ENCODE data around the gene TSPAN4.

TSPAN4 gene

DNA sequence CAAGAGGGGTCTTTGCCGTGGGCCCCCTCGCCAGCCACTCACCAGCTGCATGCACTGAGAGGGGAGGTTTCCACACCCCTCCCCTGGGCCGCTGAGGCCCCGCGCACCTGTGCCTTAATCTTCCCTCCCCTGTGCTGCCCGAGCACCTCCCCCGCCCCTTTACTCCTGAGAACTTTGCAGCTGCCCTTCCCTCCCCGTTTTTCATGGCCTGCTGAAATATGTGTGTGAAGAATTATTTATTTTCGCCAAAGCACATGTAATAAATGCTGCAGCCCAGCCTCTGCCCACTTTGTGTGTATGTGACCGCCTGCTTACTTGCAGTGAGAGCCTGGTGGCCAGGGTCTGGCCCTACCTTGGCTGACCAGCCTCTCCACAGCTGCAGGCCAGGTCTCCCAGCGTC, 17.7 kb upstream of the TSPAN4 start:
- DNase-seq: no peak

DNA sequence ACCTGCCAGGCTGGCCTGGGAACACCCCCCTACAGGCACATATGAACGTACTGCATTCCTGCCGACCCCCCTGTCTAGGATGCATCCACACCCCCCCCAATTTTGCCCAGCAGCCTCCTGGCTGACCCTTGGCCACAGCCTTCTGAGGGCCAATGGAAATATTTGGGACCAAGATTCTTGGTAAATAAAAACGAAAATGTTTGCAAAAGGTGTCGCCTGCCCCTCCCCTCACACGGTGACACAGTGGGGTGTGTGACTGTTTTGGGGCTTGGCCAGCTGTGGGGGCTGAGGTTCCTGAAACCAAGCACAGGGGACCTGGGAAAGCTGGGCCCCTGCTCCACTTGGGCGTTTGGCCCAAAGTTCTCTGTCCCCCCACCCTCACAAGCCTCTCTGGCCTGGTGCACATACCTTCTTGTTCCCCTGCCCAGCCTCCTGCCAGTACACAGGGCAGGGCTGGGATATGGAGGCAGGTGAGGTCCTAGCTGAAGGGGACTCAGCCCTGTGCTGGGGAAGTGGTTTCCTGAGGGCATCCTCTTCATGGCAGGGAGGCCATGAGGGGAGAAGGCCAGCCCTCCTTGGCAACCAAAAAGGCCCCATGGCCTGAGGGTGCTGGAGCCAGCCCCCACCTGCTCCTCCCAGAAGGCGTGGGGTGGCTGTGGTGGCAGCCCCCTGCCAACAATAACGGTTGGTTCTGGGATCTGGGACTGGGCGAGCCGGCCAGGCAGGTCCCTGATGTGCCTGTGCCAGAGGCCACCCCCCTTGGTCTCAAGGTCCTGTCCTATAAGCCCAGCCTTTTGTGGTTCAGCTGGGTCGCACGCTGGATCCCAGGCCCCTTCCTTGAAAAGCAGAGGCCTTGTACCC, 17.1 kb upstream of the TSPAN4 start:
- DNase-seq: no peak

DNA sequence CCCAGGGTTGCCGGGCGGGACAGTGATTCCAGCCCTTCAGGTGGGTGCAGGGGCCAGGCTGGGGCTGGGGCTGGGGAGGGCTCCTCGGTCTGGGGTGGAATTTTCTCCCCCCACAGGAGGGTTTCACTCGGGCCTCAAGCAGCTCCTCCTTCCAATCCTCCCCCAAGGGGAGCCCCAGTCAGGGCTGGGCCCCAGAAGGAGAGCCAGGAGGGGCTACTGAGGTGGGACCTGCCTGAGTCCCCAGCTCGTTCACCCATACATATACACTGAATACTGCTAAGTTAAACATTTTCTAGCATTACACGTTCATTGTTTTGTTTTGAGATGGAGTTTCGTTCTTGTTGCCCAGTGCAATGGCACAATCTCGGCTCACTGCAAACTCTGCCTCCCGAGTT, 16.4 kb upstream of the TSPAN4 start:
- no peak for DNase-seq

DNA sequence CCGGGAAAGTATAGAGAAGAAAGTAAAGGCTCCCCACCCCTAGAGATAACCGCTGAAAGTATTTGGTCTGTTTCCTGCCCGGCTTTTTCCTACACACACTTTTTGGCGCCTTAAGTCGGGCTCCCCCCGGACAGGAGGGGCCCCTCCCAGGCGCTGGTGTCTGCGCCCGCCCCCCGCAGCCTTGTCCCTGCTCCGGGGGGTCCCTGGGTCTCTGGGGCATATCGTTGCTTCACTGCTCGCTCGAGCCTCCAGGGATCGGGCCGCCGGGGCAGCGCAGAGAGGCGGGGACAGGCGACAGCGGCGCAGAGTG, 15.9 kb upstream of the TSPAN4 start:
- no peak for DNase-seq

DNA sequence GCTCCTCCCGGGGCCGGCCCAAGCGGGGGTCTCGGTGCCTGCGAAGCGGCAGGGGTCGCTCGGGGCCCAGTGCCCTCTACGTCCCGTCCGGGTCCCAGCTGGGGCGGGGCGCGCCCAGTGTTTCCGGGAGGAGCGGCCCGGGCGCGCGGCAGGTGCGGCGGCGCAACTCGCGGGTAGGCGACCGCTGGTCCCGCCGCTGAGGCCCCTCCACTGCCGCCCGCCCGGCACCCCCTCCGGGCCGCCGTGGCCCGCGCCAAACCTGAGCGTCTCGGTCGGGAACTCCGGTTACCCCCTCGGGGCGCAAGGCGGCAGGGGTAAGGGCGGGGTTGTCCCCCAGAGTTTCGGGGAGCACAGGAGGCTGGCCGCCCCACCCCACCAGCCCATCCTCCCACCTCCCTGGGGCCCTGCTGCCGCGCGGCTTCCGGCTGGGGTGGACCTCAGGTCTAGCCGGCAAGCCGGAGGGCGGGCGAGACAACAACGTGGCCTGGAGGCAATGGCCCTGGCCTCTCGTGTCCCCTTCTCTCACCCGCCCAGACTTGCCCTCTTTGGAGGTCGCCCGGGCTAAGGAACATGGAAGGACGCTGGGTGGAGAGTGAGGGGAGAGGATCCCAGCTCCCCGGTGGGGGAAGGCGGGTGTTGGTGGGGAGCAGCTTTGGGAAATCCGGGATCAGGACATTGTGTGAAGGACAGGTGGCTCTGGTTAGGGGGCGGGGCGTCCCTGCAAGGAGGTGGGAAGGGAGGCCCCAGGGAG, 15.3 kb upstream of the TSPAN4 start:
- no peak for DNase-seq

DNA sequence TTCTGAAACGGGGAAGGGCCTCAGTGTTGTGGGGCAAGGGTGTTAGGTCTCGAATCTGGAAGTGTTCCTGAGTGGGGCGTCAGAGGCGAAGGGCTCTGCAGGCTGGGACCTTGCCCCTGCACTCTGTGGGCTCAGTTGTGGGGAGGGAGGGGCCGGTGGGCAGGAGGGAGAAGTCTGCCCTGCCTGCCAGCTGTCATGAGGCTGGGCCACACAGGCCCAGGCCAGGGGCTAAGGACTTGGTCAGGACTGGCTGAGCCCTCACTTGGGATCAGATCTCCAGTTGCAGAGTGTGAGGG, 14.8 kb upstream of the TSPAN4 start, which contains the start of gene CRACR2B:
Gene CRACR2B (plus strand): TSS at position 23 of the 296 bp plus-strand sequence. CDS start 689 bp downstream, outside the sequence.
- DNase-seq: no peak

DNA sequence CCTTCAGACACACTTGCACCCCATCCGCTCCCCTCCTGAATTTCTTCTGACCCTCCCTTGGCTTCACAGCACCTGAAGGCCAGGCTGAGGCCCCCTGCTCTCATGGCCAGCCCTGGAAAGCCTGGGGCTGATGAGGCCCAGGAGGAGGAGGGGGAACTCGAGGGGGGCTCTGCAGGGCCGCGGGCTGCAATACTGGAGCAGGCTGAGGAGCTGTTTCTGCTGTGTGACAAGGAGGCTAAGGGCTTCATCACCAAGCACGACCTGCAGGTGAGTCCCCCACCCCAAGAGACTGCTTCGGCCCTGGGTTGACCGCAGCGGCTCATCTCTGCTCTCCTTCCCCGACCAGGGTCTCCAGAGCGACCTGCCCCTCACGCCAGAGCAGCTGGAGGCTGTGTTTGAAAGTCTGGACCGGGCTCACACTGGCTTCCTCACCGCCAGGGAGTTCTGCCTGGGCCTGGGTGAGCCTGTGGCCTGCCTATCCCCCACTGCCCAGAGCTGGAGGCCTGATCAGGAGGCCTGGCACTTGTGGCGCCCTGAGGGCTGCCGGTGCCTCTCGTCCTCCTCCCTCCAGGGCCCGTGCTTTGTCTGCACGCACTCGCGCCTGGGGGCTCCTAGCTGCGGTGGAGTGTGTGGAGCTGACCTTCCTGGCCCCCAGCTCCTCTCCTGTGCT, 14.0 kb upstream of the TSPAN4 start:
- DNase-seq: no peak

DNA sequence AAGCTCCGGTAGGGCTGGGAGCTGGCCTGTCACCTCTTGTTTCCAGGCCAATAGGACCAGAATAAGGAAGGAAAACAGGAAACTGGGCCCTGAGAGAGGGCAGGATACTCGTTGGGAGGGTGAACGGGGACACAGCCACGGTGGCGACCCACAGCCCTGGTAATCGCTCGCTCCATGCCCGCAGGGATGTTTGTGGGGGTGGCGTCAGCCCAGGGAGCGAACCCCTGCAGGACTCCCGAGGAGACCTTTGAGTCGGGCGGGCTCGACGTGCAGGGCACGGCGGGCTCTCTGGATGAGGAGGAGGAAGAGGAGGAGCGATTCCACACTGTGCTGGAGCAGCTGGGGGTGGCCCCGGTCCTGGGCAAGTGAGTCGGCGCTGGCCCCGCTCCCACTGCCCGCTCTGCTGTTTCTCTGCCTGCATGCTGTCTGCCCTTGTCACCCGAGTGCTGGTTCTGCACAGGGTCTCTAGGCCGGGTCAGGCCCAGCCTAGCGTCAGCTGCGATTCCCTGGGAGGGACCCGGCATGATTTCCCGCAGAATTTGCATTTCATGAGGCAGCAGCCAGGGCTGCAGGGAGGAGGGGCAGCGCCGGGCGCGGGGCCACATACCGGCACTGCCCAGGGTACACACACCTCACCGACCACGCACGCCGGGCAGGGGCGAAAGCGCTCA, 13.3 kb upstream of the TSPAN4 start:
- DNase-seq: no peak

DNA sequence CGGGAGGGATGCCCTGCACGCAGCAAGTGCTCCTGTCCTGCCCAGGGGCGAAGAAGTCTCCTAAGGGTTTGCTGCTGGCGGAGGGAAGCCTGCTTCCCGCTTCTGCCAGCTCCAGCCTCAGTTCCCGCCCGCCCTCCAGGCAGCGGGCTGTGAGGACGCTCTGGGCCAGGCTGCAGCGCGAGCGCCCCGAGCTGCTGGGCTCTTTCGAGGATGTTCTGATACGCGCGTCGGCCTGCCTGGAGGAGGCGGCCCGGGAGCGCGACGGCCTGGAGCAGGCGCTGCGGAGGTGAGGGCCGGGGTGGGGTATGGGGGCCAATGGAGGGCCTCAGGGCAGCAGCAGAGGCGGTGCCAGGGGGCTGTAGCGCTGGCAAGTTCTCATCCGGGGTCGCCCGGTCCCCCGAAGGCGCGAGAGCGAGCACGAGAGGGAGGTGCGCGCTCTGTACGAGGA, 12.8 kb upstream of the TSPAN4 start:
- DNase-seq: no peak

DNA sequence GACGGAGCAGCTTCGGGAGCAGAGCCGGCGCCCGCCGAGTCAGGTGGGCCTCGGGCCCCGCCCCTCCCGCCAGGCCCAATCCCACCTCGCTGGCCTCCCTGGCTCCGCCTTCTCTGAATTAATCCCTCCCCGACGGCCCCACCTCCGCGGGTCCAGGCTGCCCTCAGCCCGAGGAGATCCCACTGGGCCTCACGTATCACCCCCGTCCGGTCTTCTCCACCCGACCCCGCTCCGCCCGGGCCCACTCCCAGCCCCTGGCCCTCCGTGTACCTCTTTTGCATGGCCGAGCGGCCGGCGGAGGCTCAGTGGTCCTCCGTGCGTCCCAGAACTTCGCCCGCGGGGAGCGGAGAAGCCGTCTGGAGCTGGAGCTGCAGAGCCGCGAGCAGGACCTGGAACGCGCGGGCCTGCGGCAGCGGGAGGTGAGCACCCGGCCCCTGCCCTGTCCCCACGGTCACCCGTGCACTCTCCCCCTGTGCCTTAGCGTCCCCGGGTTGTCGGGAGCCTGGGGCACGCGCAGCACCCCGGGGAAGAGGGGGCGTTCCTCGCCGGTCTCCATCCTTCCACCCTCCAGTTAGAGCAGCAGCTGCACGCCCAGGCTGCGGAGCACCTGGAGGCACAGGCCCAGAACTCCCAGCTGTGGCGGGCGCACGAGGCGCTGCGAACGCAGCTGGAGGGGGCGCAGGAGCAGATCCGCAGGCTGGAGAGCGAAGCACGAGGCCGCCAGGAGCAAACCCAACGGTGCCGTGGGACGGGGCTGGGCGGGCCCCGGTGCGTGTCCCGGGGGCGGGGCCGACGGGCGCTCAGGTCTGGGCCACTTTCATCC, 12.1 kb upstream of the TSPAN4 start:
- no peak for DNase-seq

DNA sequence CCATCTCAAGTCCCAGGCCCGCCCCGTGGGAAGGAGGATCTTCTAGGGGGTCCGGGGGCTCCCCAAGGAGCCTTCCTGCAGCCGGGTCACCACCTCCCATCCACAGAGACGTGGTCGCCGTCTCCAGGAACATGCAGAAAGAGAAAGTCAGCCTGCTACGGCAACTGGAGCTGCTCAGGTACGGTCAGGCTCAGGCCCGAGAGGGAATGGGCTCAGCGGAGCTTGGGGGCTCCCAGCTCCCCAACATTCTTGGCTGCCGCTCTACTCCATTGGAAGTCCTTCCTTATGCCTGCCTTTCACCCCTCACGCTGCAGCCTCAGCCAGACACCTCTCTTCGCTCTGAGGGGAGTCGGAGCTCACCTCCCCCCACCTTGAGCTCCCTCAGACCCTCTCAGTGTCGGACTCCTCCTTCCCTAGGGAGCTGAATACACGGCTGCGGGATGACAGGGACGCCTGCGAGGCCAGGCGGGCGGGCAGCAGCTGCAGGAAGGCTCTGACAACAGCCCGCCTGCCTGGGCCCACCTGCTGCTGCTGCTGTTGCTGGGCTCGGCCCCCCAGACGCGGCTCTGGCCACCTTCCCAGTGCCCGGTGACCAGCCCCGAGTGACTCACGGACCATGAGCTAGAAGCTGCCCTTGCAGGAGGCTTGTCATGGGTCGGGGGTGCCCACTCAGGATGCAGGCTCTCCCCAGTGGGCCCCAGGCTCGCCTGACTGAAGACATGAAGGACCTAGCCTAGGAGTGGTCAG, 11.4 kb upstream of the TSPAN4 start:
- no peak for DNase-seq

DNA sequence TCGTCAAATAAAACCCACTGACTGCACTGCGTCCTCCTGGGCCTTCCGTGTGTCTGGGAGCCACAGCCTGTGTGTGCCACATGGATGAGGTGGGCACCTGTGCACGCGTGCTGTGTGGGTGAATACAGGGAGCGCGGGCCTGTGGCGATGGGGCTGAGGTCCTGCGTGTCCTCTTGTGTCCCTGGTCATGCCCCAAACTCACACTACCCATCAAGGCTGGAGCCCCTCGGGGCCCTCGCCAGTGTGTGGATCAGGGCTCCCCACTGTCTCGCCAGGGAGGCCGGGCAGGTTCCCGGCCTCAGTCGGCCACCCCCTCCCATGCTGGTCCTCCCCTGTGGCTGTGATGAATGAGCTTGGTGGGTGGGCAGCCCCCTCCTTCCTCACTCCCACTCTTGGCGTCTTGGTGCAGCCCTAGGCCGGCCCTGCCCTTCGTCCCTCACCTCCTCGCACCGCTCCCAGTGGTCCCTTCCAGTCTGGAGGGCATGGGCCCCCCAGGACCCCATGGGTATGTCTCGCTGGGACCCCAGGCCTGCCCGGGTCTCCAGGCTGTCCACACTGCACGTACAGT, 10.6 kb upstream of the TSPAN4 start:
- no peak for DNase-seq

DNA sequence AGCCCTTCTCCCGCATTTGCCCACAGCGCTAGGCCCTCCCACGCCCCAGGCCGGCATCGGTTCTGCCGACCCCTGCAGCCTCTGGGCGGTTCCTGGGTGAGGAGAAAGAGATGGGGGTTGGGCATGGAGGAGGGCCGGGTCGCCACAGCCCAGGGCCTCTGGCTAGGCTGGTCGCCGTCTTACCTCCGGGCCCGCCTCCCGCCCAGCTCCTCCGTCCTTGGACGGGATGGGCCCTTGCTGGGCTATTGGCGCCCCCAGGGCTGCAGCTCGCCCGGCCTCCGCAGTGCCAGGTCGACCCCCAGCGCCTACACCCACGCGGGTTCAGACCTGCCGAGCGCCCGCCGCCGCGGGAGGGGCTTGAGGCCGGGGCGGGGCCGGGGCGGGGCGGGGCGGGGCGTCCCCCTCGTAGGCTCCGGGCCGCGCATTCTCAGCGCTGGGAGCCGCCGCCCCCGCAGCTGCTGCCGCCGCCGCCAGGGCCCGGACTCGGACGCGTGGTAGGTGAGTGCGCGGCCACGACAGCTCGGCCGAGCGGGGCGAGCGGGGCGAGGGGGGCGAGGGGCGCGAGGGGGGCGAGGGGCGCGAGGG, 10.0 kb upstream of the TSPAN4 start, which contains the start of gene CD151:
Gene CD151 (plus strand): TSS at position 424 of the 585 bp plus-strand sequence. CDS start 3,118 bp downstream, outside the sequence.
- DNase-seq: peak in 1 of 2 donors; percentile 62

DNA sequence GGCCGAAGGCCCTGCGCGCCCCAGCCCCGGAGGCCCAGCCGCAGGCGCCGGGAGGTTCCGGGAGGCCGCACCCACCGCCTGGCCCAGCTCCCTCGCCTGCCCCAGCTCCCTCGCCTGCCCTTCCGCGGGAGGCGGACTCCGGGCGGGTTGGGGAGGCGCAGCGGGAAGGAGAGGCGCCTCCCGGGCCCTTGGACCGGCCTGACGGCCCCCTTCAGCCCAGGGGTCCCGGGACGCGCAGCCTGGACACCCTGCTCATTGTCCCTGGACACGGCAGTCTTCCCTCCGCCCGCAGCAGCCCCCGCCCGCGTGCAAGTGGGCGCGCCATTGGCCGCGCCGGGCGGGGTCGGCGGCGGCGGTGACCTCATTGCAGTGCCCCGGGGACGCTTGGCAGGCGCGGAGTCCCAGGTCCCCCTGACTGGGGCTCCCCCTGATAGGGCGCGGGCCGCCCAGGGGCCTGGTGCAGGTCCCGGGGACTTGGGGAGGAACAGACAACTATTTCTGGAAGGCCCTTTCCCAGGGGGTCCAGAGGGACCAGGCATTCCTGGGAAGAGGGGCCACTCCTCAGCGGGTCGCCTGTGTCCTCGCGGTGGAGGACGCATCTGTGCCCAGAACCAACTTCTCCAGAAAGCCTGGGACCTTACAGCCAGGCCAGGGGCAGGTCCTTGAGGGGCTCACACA, 9.4 kb upstream of the TSPAN4 start:
- DNase-seq: peak in 1 of 2 donors; percentile 62

DNA sequence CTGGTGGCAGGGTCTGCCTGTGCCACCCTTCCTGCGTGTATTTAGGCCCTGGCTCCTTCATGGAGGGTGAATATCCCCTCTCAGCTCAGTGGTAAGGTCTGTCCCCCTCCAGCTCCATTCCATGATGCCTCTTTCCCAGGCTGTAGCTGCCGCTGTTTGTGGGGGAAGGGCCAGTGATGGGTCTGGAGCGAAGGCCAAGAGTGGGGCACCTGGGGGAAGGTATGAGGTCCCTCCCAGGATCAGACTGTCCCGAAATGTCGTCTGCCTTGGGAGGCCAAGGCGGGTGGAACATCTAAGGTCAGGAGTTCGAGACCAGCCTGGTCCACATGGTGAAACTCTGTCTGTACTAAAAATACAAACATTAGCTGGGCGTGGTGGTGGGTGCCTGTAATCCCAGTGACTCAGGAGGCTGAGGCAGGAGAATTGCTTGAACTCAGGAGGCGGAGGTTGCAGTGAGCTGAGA, 8.8 kb upstream of the TSPAN4 start:
- no peak for DNase-seq

DNA sequence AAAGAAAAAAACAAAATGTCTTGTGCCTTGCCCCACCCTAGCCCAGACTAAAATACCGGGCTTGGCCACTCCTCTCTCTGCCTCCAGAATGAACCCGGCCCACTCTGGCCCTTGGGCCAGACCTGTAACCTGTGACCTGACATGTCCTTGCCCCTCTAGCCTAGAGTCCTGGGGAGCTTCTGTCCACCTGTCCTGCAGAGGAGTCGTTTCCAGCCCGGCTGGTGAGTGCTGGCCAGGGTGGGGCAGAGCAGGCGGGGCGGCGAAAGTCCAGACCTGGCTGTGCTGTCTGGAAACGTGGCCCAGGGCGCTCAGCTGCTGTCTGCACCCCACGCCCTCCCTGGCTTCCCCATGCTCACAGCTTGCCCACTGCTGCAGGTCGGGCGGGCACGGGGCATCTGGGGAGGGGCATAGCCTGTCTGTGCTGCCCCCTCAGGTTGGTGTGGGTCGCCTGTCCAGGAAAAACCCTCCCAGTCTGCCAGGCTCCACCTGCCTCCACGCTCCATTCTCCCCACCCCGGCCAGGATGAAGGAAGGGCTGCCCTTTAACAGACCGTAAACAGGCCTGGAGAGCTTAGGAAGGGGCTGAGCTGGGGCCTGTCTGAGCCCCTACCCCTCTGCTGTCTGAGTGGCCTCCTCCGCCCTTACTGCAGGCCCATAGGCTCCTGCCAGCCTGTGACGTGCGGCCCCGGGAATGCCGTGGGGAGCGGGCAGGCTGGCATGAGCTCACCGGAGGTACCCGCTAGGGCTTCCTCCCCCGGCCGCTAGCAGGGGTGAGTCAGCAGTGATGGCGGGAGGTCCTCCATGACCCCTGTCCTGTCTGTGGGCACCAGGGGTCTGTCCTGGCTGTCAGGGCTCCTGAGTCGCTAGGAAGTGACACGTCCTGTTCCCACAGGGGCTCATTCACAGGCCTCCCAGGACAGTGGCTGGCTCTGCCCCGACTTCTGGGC, 8.0 kb upstream of the TSPAN4 start:
- DNase-seq: peak; percentile 11 to 35

DNA sequence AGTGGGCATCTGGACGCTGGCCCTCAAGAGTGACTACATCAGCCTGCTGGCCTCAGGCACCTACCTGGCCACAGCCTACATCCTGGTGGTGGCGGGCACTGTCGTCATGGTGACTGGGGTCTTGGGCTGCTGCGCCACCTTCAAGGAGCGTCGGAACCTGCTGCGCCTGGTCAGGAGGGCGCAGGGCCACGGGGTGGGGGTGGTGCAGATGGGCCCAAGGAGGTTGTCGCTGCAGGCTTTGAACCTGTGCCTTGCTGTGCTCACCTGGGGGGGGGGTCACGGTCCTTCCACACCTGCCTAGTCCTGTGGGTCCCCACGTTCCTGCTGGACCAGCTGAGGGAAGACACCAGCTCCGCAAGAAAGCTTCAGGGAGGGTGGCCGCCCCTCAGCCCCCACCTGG, 6.4 kb upstream of the TSPAN4 start:
- no peak for DNase-seq

DNA sequence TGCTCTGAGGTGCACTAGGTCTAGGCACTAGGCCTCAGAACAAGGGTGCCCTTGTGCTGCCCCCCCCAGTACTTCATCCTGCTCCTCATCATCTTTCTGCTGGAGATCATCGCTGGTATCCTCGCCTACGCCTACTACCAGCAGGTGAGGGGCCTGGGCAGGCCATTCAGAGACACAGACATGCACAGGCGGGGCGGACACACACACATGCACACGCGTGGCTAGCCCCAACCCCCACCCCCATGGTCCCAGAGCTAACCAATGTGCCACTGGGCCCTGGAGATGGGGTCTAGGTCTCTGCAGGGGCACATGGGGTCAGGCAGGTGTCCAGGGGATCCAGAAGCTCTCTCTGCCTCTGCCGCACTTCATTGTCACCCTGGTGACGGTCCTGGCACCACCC, 6.0 kb upstream of the TSPAN4 start:
- DNase-seq: no peak

Measured in bone marrow (tissue), 2 donors.